Fibroblast of lung (primary cell): ENCODE results near the gene DNMBP. TPM values are rescaled to one million over a fixed set of nuclear protein-coding genes. Genes with fewer than 3 reads are reported as not detected.

ENCODE experiments used
- DNase-seq, 2 donors: peaks; one replicate each; pipeline versions ENCODE4 v3.0.0 to v3.0.0-alpha.2; 2010; ENCODE audit warnings: low read depth in 2 of 2
- H2AFZ ChIP-seq: 2 replicates; pipeline ENCODE4 v1.5.1; 2012; ENCODE audit warnings: low read length, control low read depth, inconsistent platforms
- H3K27ac ChIP-seq: 2 replicates; pipeline ENCODE4 v1.5.1; 2011; ENCODE audit warnings: low read length, control low read depth; ENCODE audit not compliant: insufficient read depth
- H3K27me3 ChIP-seq: 2 replicates; pipeline ENCODE4 v1.5.1; 2011; ENCODE audit warnings: mild to moderate bottlenecking, low read length; ENCODE audit not compliant: control insufficient read depth, insufficient read depth
- H3K36me3 ChIP-seq: 2 replicates; pipeline ENCODE4 v1.5.1; 2011; ENCODE audit warnings: low read length; ENCODE audit not compliant: control insufficient read depth, insufficient read depth
- H3K4me1 ChIP-seq: 2 replicates; pipeline ENCODE4 v1.5.1; 2011; ENCODE audit warnings: low read length; ENCODE audit not compliant: control insufficient read depth, insufficient read depth; ENCODE audit errors: extremely low read depth
- H3K4me2 ChIP-seq: 2 replicates; pipeline ENCODE4 v1.5.1; 2011; ENCODE audit warnings: low read length, control low read depth; ENCODE audit not compliant: insufficient read depth; ENCODE audit errors: extremely low read depth
- H3K4me3 ChIP-seq, 4 experiments: fragments of 200-600 bp in 1 of 4; sonication (generic) in 1 of 4; replicated peaks in 1 of 4; 2 replicates each; pipeline ENCODE4 v1.5.1; 2011 to 2016; ENCODE audit warnings: low read length in 4 of 4, low read depth in 3 of 4, mild to moderate bottlenecking in 3 of 4, control low read depth in 2 of 4, inconsistent platforms in 1 of 4, mixed read lengths in 1 of 4; ENCODE audit not compliant: insufficient read depth in 1 of 4; ENCODE audit errors: control extremely low read depth in 1 of 4
- H3K79me2 ChIP-seq: 2 replicates; pipeline ENCODE4 v1.5.1; 2012; ENCODE audit warnings: mild to moderate bottlenecking, low read length, inconsistent platforms; ENCODE audit not compliant: control insufficient read depth, insufficient read depth
- H3K9ac ChIP-seq: 2 replicates; pipeline ENCODE4 v1.5.1; 2011; ENCODE audit warnings: mild to moderate bottlenecking, low read length, control low read depth; ENCODE audit not compliant: insufficient read depth
- H3K9me3 ChIP-seq: 2 replicates; pipeline ENCODE4 v1.5.1; 2012; ENCODE audit warnings: low read depth, low read length; ENCODE audit not compliant: control insufficient read depth, insufficient read depth
- H4K20me1 ChIP-seq: 2 replicates; pipeline ENCODE4 v1.5.1; 2011; ENCODE audit warnings: low read length; ENCODE audit not compliant: control insufficient read depth, insufficient read depth; ENCODE audit errors: extremely low read depth
- CTCF ChIP-seq, 2 donors: IDR thresholded peaks in 1 of 2; conservative IDR thresholded peaks in 1 of 2; 1 replicate in 1 of 2; 2 replicates in 1 of 2; pipeline ENCODE4 v1.5.1; 2011 to 2012; ENCODE audit warnings: low read length in 2 of 2, control low read depth in 1 of 2, inconsistent platforms in 1 of 2, low read depth in 1 of 2, mild to moderate bottlenecking in 1 of 2
- EZH2 ChIP-seq: IDR thresholded peaks from 2 replicates; pipeline ENCODE4 v1.5.1; 2012; ENCODE audit warnings: low read length, control low read depth, mild to moderate bottlenecking; ENCODE audit errors: missing control alignments
- polyA plus RNA-seq, 2 donors: library from polyadenylated mRNA; depleted of rRNA in 1 of 2; stranded (reverse) in 1 of 2; unstranded in 1 of 2; fragments of >200 nt; gene quantifications; 2 replicates each; pipeline ENCODE4 v1.2.1, GENCODE V29; 2011 to 2012; ENCODE audit warnings: missing spikeins in 1 of 2
- total RNA-seq: library from RNA; depleted of rRNA; stranded (reverse); fragments of >200 nt; gene quantifications from 2 replicates; pipeline ENCODE4 v1.2.1, GENCODE V29; 2014

Gene DNMBP
- total and polyA plus RNA-seq, 2 donors (not counting 1 experiment from before 2014, with no cell fraction given): 12.9 to 21.2 TPM

GRCh38 chr10:99874341-99875085 is 135.2 kb downstream of the DNMBP start:
- TF ChIP-seq CTCF (conservative IDR thresholded peaks at IDR 0.05 in 1 of 2, IDR thresholded peaks at IDR 0.05 in 1 of 2; ENCODE audit: low read depth in 1 of 2, low read length in 2 of 2): no peak
- TF ChIP-seq EZH2: no peak
- Histone ChIP-seq H3K4me3 (no peak overlapping the region), H3K27me3 (no peaks in the 10 kb centered on the region), H2AFZ (no peak overlapping the region), H3K79me2 (no peaks in the 10 kb centered on the region), H3K27ac (no peak overlapping the region), H3K9me3 (no peaks in the 10 kb centered on the region), H3K4me2 (no peak overlapping the region), H3K9ac (no peak overlapping the region), H3K36me3 (peaks cover 14% of the 10 kb centered on the region), H4K20me1 (no peaks in the 10 kb centered on the region), H3K4me1 (no peaks in the 10 kb centered on the region)
- no peak for DNase-seq

GRCh38 chr10:99873846-99874245 is 135.9 kb downstream of the DNMBP start:
- Histone ChIP-seq H4K20me1 (no peaks in the 10 kb centered on the region), H3K36me3 (peaks cover 13% of the 10 kb centered on the region), H3K4me2 (no peak overlapping the region), H3K79me2 (no peaks in the 10 kb centered on the region), H3K27ac (no peak overlapping the region), H3K4me1 (no peaks in the 10 kb centered on the region), H3K4me3 (no peak overlapping the region), H3K9me3 (no peaks in the 10 kb centered on the region), H2AFZ (no peak overlapping the region), H3K9ac (no peak overlapping the region), H3K27me3 (no peaks in the 10 kb centered on the region)
- DNase-seq: no peak
- no peak for TF ChIP-seq EZH2
- TF ChIP-seq CTCF (conservative IDR thresholded peaks at IDR 0.05 in 1 of 2, IDR thresholded peaks at IDR 0.05 in 1 of 2; ENCODE audit: low read depth in 1 of 2, low read length in 2 of 2): no peak

- Histone ChIP-seq H3K36me3 (peaks cover 9% of the 10 kb centered on the region), H3K27me3 (no peaks in the 10 kb centered on the region), H3K4me1 (no peaks in the 10 kb centered on the region), H3K4me2 (no peak overlapping the region), H4K20me1 (no peaks in the 10 kb centered on the region), H3K27ac (no peak overlapping the region), H2AFZ (no peak overlapping the region), H3K9ac (no peak overlapping the region), H3K4me3 (no peak overlapping the region), H3K9me3 (no peaks in the 10 kb centered on the region), H3K79me2 (no peaks in the 10 kb centered on the region)
- TF ChIP-seq EZH2 (no peak), CTCF (conservative IDR thresholded peaks at IDR 0.05 in 1 of 2, IDR thresholded peaks at IDR 0.05 in 1 of 2; ENCODE audit: low read depth in 1 of 2, low read length in 2 of 2) (no peak)
- peak in 1 of 2 donors; percentile 53 for DNase-seq
These were observed 137.2 kb downstream of the DNMBP start for GRCh38 chr10:99872367-99873162.
